ENCODE results near the gene TRPC6. TPM values are rescaled to one million over a fixed set of nuclear protein-coding genes. Genes with fewer than 3 reads are reported as not detected.
A peak's percentile ranks its signal among the peaks of the same experiment; 100 is the strongest.

Gene TRPC6
- total RNA-seq, 2 donors from 2014 or later: 1.1 to 4.1 TPM

GRCh38 chr11:101435408-101435973 is 148.3 kb downstream of the TRPC6 start:
- Histone ChIP-seq H3K4me3 (no peak overlapping the region), H3K4me1 (replicated peaks) (no peaks in the 10 kb centered on the region), H3K27me3 (replicated peaks; ENCODE audit: insufficient read depth) (no peaks in the 10 kb centered on the region), H3K9me3 (no peaks in the 10 kb centered on the region), H3K36me3 (no peaks in the 10 kb centered on the region), H3K27ac (no peak overlapping the region)
- TF ChIP-seq, protein P1, sequence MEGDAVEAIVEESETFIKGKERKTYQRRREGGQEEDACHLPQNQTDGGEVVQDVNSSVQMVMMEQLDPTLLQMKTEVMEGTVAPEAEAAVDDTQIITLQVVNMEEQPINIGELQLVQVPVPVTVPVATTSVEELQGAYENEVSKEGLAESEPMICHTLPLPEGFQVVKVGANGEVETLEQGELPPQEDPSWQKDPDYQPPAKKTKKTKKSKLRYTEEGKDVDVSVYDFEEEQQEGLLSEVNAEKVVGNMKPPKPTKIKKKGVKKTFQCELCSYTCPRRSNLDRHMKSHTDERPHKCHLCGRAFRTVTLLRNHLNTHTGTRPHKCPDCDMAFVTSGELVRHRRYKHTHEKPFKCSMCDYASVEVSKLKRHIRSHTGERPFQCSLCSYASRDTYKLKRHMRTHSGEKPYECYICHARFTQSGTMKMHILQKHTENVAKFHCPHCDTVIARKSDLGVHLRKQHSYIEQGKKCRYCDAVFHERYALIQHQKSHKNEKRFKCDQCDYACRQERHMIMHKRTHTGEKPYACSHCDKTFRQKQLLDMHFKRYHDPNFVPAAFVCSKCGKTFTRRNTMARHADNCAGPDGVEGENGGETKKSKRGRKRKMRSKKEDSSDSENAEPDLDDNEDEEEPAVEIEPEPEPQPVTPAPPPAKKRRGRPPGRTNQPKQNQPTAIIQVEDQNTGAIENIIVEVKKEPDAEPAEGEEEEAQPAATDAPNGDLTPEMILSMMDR (IDR thresholded peaks at IDR 0.05): no peak
- no peak for TF ChIP-seq POLR2AphosphoS5 (IDR thresholded peaks at IDR 0.05)
- intact Hi-C loops (cut with DNase I): loop anchor here (5.0 to 10.0 kb wide), 3 partner anchors 43 to 453 kb away; partner anchors contain the start of gene PGR
- DNase-seq (ENCODE audit: low spot score): no peak
- WGBS: 71% methylated on average over 3 of the region's 3 CpGs

- no peak overlapping the region for H3K27ac ChIP-seq
- no peaks in the 10 kb centered on the region for H3K4me1 ChIP-seq (replicated peaks)
- no peak for DNase-seq (ENCODE audit: low spot score)
- no peaks in the 10 kb centered on the region for H3K36me3 ChIP-seq
- intact Hi-C loops (cut with DNase I): loop anchor here (10.0 kb wide), 1 partner anchor 309 kb away; the partner anchor contains the start of gene PGR
- H3K4me3 ChIP-seq: no peak overlapping the region
- WGBS: 48% methylated on average over 3 of the region's 3 CpGs
- no peak for TF ChIP-seq POLR2AphosphoS5 (IDR thresholded peaks at IDR 0.05)
- TF ChIP-seq POLR2A (IDR thresholded peaks at IDR 0.05): no peak
- no peaks in the 10 kb centered on the region for H3K9me3 ChIP-seq
- no peaks in the 10 kb centered on the region for H3K27me3 ChIP-seq (replicated peaks; ENCODE audit: insufficient read depth)
These were observed 149.7 kb downstream of the TRPC6 start for GRCh38 chr11:101434026-101434643.

DNA sequence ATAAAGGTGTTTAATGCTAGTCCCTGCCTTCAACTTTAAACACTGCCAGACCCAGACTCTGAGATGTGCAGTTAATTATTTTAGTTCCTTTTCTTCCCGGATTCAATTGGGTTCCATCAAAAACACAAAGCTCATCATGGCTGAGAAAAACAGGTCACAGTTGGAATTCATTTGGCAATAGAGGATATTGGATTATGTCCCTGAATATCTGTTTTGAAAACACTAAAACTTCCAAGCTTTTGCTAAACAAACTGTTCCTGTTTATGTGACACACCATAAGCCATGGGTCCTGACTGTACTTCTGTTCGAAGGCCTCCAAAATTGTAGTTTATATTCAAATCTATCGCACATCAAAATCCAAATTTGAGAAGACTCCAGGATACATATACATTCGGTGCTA is 150.7 kb downstream of the TRPC6 start:
- no peaks in the 10 kb centered on the region for H3K27me3 ChIP-seq (replicated peaks; ENCODE audit: insufficient read depth)
- intact Hi-C loops (cut with DNase I): loop anchor here (10.0 kb wide), 1 partner anchor 308 kb away; the partner anchor contains the start of gene PGR
- no peaks in the 10 kb centered on the region for H3K4me1 ChIP-seq (replicated peaks)
- no peaks in the 10 kb centered on the region for H3K36me3 ChIP-seq
- H3K27ac ChIP-seq: no peak overlapping the region
- no peak for TF ChIP-seq POLR2AphosphoS5 (IDR thresholded peaks at IDR 0.05)
- TF ChIP-seq, protein P1 (IDR thresholded peaks at IDR 0.05): no peak
- TF ChIP-seq POLR2A (IDR thresholded peaks at IDR 0.05): no peak
- H3K9me3 ChIP-seq: no peaks in the 10 kb centered on the region
- DNase-seq (ENCODE audit: low spot score): no peak
- 62% methylated on average over 4 of the region's 4 CpGs for WGBS
- H3K4me3 ChIP-seq: no peak overlapping the region

DNA sequence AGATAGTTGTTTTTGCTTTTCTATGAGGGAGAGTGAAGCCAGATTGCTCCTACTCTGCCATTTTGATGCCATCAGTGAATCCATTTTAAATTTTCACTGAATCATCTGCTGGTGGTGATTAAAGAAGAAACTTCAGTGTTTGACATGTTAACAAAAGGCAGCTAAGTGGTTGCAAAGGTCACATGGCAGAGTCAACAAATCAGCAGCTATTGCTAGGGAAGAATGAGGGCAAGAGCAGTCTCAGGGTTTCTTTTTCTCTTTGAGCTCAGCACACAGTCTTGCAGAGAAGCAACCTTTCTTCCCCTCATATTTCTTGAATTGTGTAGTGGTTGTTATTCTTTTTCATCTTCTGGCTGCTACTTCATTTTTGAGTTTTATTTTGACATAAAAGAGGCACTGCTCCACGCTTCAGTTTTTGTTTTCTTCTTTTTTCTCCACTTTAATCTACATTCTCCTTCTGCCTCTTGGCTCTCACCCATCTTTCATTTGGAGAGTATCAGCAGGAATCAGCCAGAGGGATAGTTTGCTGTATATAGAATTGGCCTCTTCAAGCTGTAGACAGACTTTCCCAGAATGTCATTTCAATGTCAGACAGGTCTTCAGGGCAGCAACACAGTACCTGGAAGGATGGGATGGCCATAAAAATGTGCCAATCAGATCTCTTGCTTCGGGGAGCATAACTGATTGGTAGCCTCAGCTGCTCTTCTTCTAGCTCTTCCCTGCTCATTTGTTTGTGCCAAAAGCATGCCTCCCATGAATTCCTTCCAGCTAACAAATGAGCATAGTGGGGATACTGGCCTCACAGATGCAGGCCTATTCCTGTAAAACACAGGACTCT is 153.9 kb downstream of the TRPC6 start:
- intact Hi-C loops (cut with DNase I): loop anchor here (10.0 kb wide), 1 partner anchor 305 kb away; the partner anchor contains the start of gene PGR
- no peaks in the 10 kb centered on the region for H3K9me3 ChIP-seq
- TF ChIP-seq POLR2AphosphoS5 (IDR thresholded peaks at IDR 0.05) (no peak), POLR2A (IDR thresholded peaks at IDR 0.05) (no peak)
- TF ChIP-seq, protein P1 (IDR thresholded peaks at IDR 0.05): no peak
- no peak for DNase-seq (ENCODE audit: low spot score)
- H3K27ac ChIP-seq: no peak overlapping the region
- H3K27me3 ChIP-seq (replicated peaks; ENCODE audit: insufficient read depth): no peaks in the 10 kb centered on the region
- no peaks in the 10 kb centered on the region for H3K4me1 ChIP-seq (replicated peaks)
- no peaks in the 10 kb centered on the region for H3K36me3 ChIP-seq
- WGBS: 50% methylated on average over 2 of the region's 2 CpGs
- no peak overlapping the region for H3K4me3 ChIP-seq

- DNase-seq (ENCODE audit: low spot score): no peak
- no peak overlapping the region for H3K4me3 ChIP-seq
- H3K36me3 ChIP-seq: no peaks in the 10 kb centered on the region
- WGBS: 100% methylated on average over 1 of the region's 1 CpG
- intact Hi-C loops (cut with DNase I): no loop called here
- no peak for TF ChIP-seq POLR2A (IDR thresholded peaks at IDR 0.05)
- TF ChIP-seq POLR2AphosphoS5 (IDR thresholded peaks at IDR 0.05): no peak
- TF ChIP-seq, protein P1 (IDR thresholded peaks at IDR 0.05): peak in 2 of 4 experiments; percentile 28 to 34
- no peaks in the 10 kb centered on the region for H3K27me3 ChIP-seq (replicated peaks; ENCODE audit: insufficient read depth)
- no peak overlapping the region for H3K27ac ChIP-seq
- H3K4me1 ChIP-seq (replicated peaks): no peaks in the 10 kb centered on the region
- no peaks in the 10 kb centered on the region for H3K9me3 ChIP-seq
These were observed 154.9 kb downstream of the TRPC6 start for GRCh38 chr11:101428918-101429317.

Data from prostate gland (tissue), 2 donors.